ENCODE measurements around the gene MGST2.
A peak's percentile ranks its signal among the peaks of the same experiment; 100 is the strongest.

The MGST2 gene

GRCh38 chr4:139676365-139676764 lies 10.7 kb downstream of the MGST2 start:
- no peak for TF ChIP-seq CTCF (IDR thresholded peaks at IDR 0.05; ENCODE audit: low read length, missing control alignments)
- H3K4me3 ChIP-seq (replicated peaks; ENCODE audit: low read depth, low read length), result no peak overlapping the region

GRCh38 chr4:139676913-139677585 lies 11.4 kb downstream of the MGST2 start:
- no peak for TF ChIP-seq CTCF (IDR thresholded peaks at IDR 0.05; ENCODE audit: low read length, missing control alignments)
- no peak overlapping the region for H3K4me3 ChIP-seq (replicated peaks; ENCODE audit: low read depth, low read length)
- no peak for DNase-seq (ENCODE audit: low read depth)

More at GRCh38 chr4:139676365-139676764, 10.7 kb downstream of the MGST2 start:
- DNase-seq (ENCODE audit: low read depth), result no peak

- no peak for DNase-seq (ENCODE audit: low read depth)
- H3K4me3 ChIP-seq (replicated peaks; ENCODE audit: low read depth, low read length), result no peak overlapping the region
- TF ChIP-seq CTCF (IDR thresholded peaks at IDR 0.05; ENCODE audit: low read length, missing control alignments), result no peak
Measured at GRCh38 chr4:139682309-139682708, 16.7 kb downstream of the MGST2 start.

- DNase-seq (ENCODE audit: low read depth), result peak; percentile 44
- H3K4me3 ChIP-seq (replicated peaks; ENCODE audit: low read depth, low read length), result no peak overlapping the region
- TF ChIP-seq CTCF (IDR thresholded peaks at IDR 0.05; ENCODE audit: low read length, missing control alignments), result no peak
Measured at GRCh38 chr4:139682741-139683151, 17.1 kb downstream of the MGST2 start.

GRCh38 chr4:139684351-139684750 lies 18.7 kb downstream of the MGST2 start:
- H3K4me3 ChIP-seq (replicated peaks; ENCODE audit: low read depth, low read length), result no peak overlapping the region
- DNase-seq (ENCODE audit: low read depth), result no peak
- no peak for TF ChIP-seq CTCF (IDR thresholded peaks at IDR 0.05; ENCODE audit: low read length, missing control alignments)

- no peak for DNase-seq (ENCODE audit: low read depth)
- TF ChIP-seq CTCF (IDR thresholded peaks at IDR 0.05; ENCODE audit: low read length, missing control alignments), result no peak
- no peak overlapping the region for H3K4me3 ChIP-seq (replicated peaks; ENCODE audit: low read depth, low read length)
Measured at GRCh38 chr4:139685180-139685579, 19.6 kb downstream of the MGST2 start.

- TF ChIP-seq CTCF (IDR thresholded peaks at IDR 0.05; ENCODE audit: low read length, missing control alignments), result no peak
- DNase-seq (ENCODE audit: low read depth), result no peak
Measured at GRCh38 chr4:139686130-139686529, 20.5 kb downstream of the MGST2 start.

More at GRCh38 chr4:139686130-139686529, 20.5 kb downstream of the MGST2 start:
- no peak overlapping the region for H3K4me3 ChIP-seq (replicated peaks; ENCODE audit: low read depth, low read length)
